Mesodermal cell (in vitro differentiated cells): ENCODE results near the gene KLRF2.

Experiments
- H3K27ac ChIP-seq: 2 replicates; pipeline ENCODE4 v1.7.0; 2013; ENCODE audit warnings: mild to moderate bottlenecking, low read depth, low read length, moderate library complexity; ENCODE audit not compliant: severe bottlenecking
- H3K36me3 ChIP-seq: 2 replicates; pipeline ENCODE4 v1.7.1; 2013; ENCODE audit warnings: mild to moderate bottlenecking, low read length, moderate library complexity; ENCODE audit not compliant: control insufficient read depth, insufficient read depth
- H3K4me1 ChIP-seq: one replicate; pipeline ENCODE4 v1.7.1; 2013; ENCODE audit warnings: mild to moderate bottlenecking, low read length; ENCODE audit not compliant: insufficient read depth, control insufficient read depth, poor library complexity, severe bottlenecking
- H3K4me3 ChIP-seq: 2 replicates; pipeline ENCODE4 v1.7.0; 2013; ENCODE audit warnings: low read length, control low read depth, mild to moderate bottlenecking; ENCODE audit not compliant: insufficient read depth, poor library complexity, severe bottlenecking; ENCODE audit errors: extremely low read depth
- H3K9me3 ChIP-seq: 2 replicates; pipeline ENCODE4 v1.7.1; 2013; ENCODE audit warnings: mild to moderate bottlenecking, low read length, moderate library complexity; ENCODE audit not compliant: control insufficient read depth
- WGBS, 2 experiments: methylation state at CpG; one replicate each; pipeline ENCODE4 v1.1.5; 2013; ENCODE audit warnings: missing lambda C conversion rate in 2 of 2; ENCODE audit not compliant: insufficient coverage in 2 of 2; 5-methylcytosine and 5-hydroxymethylcytosine counted together

The KLRF2 gene

GRCh38 chr12:9935026-9935425 is 53.7 kb downstream of the KLRF2 start:
- 79 to 89% methylated on average over 1 to 2 of the region's 2 CpGs for WGBS, 2 experiments
- Histone ChIP-seq H3K36me3 (no peaks in the 10 kb centered on the region), H3K27ac (no peak overlapping the region)

DNA sequence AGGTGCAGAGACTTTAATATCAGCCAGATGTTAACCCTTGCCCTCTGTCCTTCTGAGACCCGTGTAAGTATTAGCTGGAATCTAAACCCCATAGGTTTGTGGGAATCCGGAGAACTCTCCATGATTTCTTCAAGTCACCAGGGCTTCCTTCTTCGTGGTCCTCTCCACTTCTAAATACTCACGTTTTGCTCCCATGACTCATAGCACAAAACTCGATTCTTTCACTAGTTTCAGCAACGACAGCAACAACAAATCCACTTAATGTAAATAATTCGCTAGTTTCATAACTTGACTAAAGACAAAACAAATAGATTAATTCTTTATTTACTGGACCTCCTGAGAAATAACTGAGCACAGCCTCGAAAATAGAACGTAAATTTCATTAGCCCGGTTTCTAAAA is 55.3 kb downstream of the KLRF2 start:
- no peaks in the 10 kb centered on the region for H3K9me3 ChIP-seq
- WGBS, 2 experiments, result 91% methylated on average over 6 to 7 of the region's 10 CpGs
- no peak overlapping the region for H3K27ac ChIP-seq
- H3K36me3 ChIP-seq, result no peaks in the 10 kb centered on the region
- no peaks in the 10 kb centered on the region for H3K4me1 ChIP-seq
- no peak overlapping the region for H3K4me3 ChIP-seq

More at GRCh38 chr12:9935026-9935425, 53.7 kb downstream of the KLRF2 start:
- Histone ChIP-seq H3K9me3 (no peaks in the 10 kb centered on the region), H3K4me3 (no peak overlapping the region), H3K4me1 (no peaks in the 10 kb centered on the region)

- H3K9me3 ChIP-seq, result no peaks in the 10 kb centered on the region
- H3K36me3 ChIP-seq, result no peaks in the 10 kb centered on the region
- H3K4me3 ChIP-seq, result no peak overlapping the region
- WGBS, 2 experiments, result 51 to 60% methylated on average over 2 of the region's 2 CpGs
- no peak overlapping the region for H3K27ac ChIP-seq
- H3K4me1 ChIP-seq, result no peaks in the 10 kb centered on the region
These were observed 59.1 kb downstream of the KLRF2 start for GRCh38 chr12:9940375-9940774.

- Histone ChIP-seq H3K27ac (no peak overlapping the region), H3K9me3 (no peaks in the 10 kb centered on the region), H3K4me3 (no peak overlapping the region), H3K36me3 (no peaks in the 10 kb centered on the region), H3K4me1 (no peaks in the 10 kb centered on the region)
- no CpG with 5 or more reads among the region's 1 CpG for WGBS, 2 experiments
These were observed 60.5 kb downstream of the KLRF2 start for GRCh38 chr12:9941838-9942237.

GRCh38 chr12:9943240-9943639 is 62.0 kb downstream of the KLRF2 start:
- WGBS, 2 experiments, result 87 to 88% methylated on average over 12 to 18 of the region's 19 CpGs
- H3K4me3 ChIP-seq, result no peak overlapping the region
- H3K9me3 ChIP-seq, result no peaks in the 10 kb centered on the region
- no peaks in the 10 kb centered on the region for H3K36me3 ChIP-seq
- no peak overlapping the region for H3K27ac ChIP-seq
- no peaks in the 10 kb centered on the region for H3K4me1 ChIP-seq

GRCh38 chr12:9944391-9944790 is 63.1 kb downstream of the KLRF2 start:
- Histone ChIP-seq H3K4me1 (no peaks in the 10 kb centered on the region), H3K36me3 (no peaks in the 10 kb centered on the region)
- WGBS, 2 experiments, result 100% methylated on average over 1 of the region's 2 CpGs

More at GRCh38 chr12:9944391-9944790, 63.1 kb downstream of the KLRF2 start:
- Histone ChIP-seq H3K4me3 (no peak overlapping the region), H3K27ac (no peak overlapping the region), H3K9me3 (no peaks in the 10 kb centered on the region)
